ENCODE results near the gene TYMP. TPM values are rescaled to one million over a fixed set of nuclear protein-coding genes. Genes with fewer than 3 reads are reported as not detected.

Gene TYMP
- total and polyA plus RNA-seq, 10 of the 15 experiments (the other 5 are each of a cell fraction or from before 2014, with no cell fraction given) = 0.42 to 57.8 (median 24.6) TPM

GRCh38 chr22:50483556-50483955 lies 46.3 kb downstream of the TYMP start:
- no TSS peak for BruUV-seq (replicated peaks)
- no peak overlapping the region for H3K4me2 ChIP-seq (ENCODE audit: control insufficient read depth, insufficient read depth)
- no peaks in the 10 kb centered on the region for H3K4me1 ChIP-seq (ENCODE audit: control insufficient read depth, insufficient read depth, low read length)
- no peak overlapping the region for H3K27ac ChIP-seq (ENCODE audit: control insufficient read depth, insufficient read depth)
- in situ Hi-C loops (cut with MboI) (no loop called here), intact Hi-C loops (cut with micrococcal nuclease; ENCODE audit: unreplicated experiment) (no loop called here)
- H3K4me3 ChIP-seq = no peak overlapping the region
- H3K9me3 ChIP-seq (replicated peaks; ENCODE audit: control insufficient read depth, insufficient read depth, low read length) = no peaks in the 10 kb centered on the region
- CTCF ChIA-PET = interaction anchor here (0.9 to 4.1 kb wide), 3 partner anchors 14 to 137 kb away, joined by 3 to 29 read pairs (median 4); partner anchors contain the start of gene SCO2
- ATAC-seq (no peak), FAIRE-seq (no peak), DNase-seq (ENCODE audit: low read depth, low spot score) (no peak)
- RAD21 ChIA-PET (ENCODE audit: unreplicated experiment) = interaction anchor here (1.4 kb wide), 1 partner anchor 13 kb away, joined by 5 read pairs; no protein-coding TSS in a partner anchor
- no peak overlapping the region for H3K9ac ChIP-seq (ENCODE audit: control insufficient read depth, insufficient read depth, low read length)
- 43% methylated on average over 8 of the region's 8 CpGs for WGBS (ENCODE audit: insufficient coverage, insufficient replicate concordance, low lambda C conversion rate, missing lambda C conversion rate)
- no peaks in the 10 kb centered on the region for H3K36me3 ChIP-seq (ENCODE audit: control insufficient read depth in 2 of 2, insufficient read depth in 2 of 2, low read length in 1 of 2)
- no peaks in the 10 kb centered on the region for H4K20me1 ChIP-seq (ENCODE audit: control insufficient read depth, insufficient read depth)
- H3K27me3 ChIP-seq (replicated peaks in 1 of 2; ENCODE audit: control insufficient read depth in 2 of 2, insufficient read depth in 2 of 2, low read length in 1 of 2) = peaks cover 0 to 3% of the 10 kb centered on the region in 2 experiments; a peak in 2 of 4 replicates
- no peaks in the 10 kb centered on the region for H3K79me2 ChIP-seq (ENCODE audit: control insufficient read depth, insufficient read depth, low read length)
- SMC1A ChIA-PET (ENCODE audit: uncharacterized antibody, unreplicated experiment) = no interaction called here
- TF ChIP-seq NR2C1 (IDR thresholded peaks at IDR 0.05) = no peak
- TF ChIP-seq ESRRA (IDR thresholded peaks at IDR 0.05; ENCODE audit: low read length) = no peak
- TF ChIP-seq SIX5 (IDR thresholded peaks at IDR 0.05; ENCODE audit: low read depth, low read length, severe bottlenecking) = no peak
- TF ChIP-seq REST (IDR thresholded peaks at IDR 0.05; ENCODE audit: low read depth, low read length) = no peak
- no peak for TF ChIP-seq MTA3 (IDR thresholded peaks at IDR 0.05; ENCODE audit: borderline replicate concordance, low read length)
- TF ChIP-seq GATAD2B (conservative IDR thresholded peaks at IDR 0.05; ENCODE audit: low read depth) = no peak
- no peak for TF ChIP-seq MXI1 (IDR thresholded peaks at IDR 0.05; ENCODE audit: low read depth, low read length)
- H2AFZ ChIP-seq (ENCODE audit: control insufficient read depth, low read depth, low read length) = no peak overlapping the region
- POLR2A ChIA-PET = no interaction called here
